GM19463 (cell line): ENCODE results near the gene CPEB2.

Experiments
- ATAC-seq: cut with Tn5 transposase; IDR thresholded peaks from one replicate; pipeline ENCODE4 v1.9.1; 2021; ENCODE audit warnings: mild to moderate bottlenecking, moderate library complexity; ENCODE audit not compliant: unreplicated experiment

Gene CPEB2

DNA sequence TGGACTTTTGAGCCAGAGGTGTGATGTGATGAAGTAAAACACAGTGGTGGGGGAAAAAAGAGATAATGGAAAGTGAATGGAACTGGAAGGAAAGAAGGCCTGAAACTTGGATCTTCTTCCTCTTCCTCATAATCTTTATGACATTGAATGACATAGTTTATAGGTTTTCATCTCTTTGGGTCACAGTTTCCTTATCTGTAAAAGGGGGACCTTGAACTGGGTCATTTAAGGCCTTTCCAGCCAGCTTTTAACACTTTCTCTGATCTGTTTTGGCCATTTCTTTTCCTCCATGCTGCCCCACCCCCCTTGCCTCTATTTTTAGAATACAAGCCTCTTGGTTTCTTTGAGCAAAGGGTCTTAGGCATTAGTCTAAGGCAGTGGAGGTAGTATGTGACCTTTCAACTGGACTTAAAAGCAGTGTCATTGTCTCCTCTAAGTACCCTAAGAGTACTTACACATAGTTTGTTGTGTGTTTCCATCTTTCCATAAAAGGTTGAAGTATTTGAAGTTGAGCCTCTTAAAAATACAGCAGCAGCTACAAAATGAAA is 7.8 kb downstream of the CPEB2 start:
- no peak for ATAC-seq

DNA sequence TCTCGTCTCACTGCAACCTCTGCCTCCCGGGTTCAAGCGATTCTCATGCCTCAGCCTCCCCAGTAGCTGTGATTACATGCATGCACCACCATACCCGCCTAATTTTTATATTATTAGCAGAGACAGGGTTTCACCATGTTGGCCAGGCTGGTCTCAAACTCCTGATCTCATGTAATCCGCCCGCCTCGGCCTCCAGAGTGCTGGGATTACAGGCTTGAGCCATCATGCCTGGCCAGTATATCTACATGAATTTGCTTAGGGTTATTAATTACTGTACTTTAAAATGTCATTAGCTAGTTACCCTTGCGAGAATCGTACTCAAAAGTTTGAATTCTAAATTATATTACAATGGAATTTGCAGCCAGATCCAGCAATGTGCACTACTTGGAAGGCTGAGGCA is 8.9 kb downstream of the CPEB2 start:
- ATAC-seq, result no peak

DNA sequence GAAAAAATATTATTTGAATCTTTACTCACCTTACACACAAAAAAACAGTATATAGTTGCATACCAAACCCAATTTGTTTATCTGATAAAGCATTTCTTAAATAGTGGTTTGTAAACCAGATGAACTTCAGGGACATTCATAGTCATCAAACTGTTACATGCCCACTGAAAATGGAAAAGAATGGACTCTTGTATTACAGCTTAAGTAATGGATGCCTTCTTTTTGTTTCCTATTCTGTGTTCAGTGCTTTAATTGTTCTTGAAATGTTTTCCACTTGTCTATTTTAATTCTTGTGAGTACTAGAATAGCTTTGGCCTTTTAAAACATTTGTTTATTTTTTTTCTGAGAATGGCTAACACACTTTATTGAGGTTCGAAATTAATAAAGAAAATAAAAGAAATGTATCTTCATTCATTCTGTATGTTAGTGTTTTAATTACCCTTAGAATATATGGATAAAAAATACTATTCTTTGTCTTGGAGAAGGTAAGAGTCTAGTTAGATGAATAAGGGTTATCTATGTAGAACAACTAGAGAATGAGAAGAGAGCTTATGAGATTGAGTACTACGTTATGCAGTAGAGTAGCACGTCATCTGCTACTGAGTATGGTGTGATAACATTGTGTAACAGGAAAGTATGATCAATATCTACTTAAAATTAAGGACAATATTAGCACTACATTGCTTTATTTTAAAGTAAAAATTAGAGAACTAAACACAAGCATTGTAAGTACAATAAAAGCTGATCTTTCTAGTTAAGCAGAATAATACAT is 9.9 kb downstream of the CPEB2 start:
- ATAC-seq, result no peak

DNA sequence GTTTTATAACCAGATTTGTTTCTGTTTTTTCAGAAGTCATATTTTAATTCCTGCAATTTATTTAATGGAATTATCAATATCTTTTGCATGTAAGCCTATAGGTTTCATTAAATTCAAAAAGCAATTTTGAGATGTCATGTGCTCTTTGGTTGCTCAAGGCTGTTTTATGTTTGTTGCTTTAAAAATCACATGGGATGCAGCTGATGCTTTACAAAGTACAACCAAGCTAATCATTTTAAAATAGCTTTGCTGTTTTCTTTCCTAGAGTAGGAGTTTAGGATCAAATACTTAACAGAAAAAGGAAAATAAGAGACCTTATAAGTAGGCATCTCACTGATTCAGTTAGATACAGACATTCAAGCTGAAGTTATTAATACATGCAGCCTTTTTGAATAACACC is 11.3 kb downstream of the CPEB2 start:
- ATAC-seq, result no peak

DNA sequence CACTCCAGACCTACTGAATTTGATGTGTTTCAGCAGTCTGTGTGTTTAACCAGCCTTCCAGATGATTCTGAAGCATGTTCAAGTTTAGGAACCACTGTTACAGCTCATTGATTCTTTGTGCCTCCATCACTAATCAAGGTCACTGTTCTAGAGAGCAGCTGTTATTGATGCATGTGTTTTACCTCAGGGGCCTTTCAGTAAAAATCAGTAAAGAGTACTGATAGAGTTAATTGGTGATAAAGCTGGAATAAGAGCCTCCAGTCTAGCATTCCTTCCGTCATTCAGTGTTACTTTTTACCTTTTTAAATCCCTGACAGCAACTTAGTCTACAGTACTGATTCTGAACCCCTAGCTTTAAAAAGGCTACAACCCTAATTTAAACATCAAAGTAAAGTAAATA is 12.9 kb downstream of the CPEB2 start:
- ATAC-seq, result no peak

DNA sequence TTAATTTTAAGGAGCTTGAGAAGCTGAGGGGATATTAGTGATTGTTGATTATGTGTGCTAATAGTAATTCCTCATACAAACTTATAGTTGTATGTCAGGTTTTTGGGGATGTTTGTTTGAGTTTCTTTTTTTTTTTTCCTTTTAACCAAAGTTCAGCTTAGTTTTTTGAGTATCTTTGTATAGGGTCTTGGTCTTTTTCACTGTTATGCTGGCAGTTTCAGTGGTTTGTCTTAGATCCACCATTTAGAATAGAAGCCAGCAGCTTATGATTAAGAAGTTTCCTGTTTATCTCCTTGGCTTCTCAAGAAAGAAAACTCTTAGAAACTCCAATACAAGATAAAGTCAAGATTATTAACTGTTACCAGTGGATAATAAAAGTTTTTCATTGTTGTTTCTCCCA is 16.1 kb downstream of the CPEB2 start:
- ATAC-seq, result no peak

DNA sequence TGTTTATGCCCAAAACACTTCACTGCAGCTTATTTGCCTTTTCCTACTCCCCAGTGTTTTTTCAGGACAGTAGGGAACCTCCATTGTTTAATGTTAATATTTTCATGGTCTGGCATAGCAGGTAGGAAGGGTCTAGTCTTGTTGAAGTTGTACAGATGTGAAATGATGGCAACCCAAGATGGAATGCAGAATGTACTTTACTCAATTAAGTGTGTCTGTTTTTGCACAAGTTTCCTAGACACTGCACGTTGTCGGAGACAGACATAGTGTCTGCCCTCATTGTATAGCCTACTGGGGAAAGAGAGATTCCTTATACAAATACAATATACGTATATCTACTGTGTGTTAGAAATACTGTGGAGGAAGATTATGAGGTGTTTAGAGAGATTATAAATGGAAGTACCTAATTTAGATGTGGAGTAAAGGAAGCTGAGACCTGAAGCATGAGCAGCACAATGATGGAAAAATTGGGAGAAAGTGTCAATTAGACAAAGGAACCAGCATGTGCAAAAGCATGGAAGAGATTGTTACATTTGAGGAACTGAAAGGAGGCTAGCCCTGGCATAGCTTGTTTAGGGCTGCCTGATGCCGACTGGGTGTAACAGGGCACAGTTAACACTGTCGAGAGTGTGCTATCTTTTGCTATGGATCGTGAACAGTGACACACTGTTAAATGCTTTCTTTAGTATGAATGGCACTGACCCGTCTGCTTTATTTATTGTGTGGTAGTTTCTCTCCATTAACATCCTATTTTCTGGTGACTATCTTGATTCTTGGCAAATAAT is 18.4 kb downstream of the CPEB2 start:
- ATAC-seq, result peak; percentile 76

DNA sequence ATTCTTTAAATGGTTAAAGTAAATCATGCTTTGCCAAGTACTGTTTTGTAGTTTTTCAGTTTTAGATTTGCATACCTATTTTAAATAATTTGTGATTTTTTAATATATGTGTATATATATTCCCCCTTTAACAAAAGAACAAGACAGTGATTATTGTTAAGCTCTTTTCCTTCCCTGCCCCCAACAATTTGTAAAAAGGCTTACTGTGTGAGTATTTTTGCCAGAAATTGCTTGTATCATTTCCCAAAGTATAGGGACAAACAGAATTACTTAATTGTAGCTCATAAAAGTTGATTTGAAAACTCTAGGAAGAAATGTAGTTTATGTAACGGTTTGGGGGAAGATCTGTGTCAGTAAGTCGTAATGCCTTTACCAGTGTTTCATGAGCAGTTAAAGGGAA is 19.0 kb downstream of the CPEB2 start:
- no peak for ATAC-seq

DNA sequence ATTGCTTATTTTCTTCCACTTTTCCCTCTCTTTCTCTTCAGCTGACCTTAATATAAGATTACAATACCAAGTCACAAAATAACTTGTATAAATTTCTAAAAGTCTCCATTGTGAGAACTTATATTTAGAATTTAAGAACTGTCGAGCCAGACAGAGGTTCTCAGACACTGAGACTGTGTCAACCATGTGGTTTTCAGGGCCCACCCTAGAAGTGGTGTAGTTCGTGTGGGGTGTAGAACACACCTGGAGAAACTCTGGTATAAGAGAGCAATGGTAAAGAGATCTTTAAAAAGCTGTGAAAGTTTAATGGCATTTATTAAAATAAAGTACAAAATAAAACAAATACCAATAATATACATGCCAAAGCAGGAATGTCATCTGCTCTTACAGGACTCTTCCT is 19.7 kb downstream of the CPEB2 start:
- no peak for ATAC-seq

DNA sequence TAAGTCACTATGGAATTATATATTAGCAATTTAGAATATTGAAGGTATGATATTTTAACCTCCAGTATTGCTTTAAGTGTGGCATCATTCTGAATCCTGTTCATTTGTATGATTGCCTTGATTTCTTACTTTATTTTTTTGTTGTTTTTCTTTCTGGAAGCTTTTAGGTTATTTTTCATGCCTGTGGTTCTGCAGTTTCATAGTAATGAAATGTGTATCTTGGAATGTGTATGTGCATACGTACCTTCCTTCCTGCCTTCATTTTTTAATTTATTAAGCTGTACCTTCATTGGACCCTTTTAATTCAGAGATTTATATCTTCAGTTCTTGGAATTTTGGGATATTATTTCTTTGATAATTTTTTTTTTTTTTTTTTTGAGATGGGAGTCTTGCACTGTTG is 22.1 kb downstream of the CPEB2 start:
- ATAC-seq, result no peak

DNA sequence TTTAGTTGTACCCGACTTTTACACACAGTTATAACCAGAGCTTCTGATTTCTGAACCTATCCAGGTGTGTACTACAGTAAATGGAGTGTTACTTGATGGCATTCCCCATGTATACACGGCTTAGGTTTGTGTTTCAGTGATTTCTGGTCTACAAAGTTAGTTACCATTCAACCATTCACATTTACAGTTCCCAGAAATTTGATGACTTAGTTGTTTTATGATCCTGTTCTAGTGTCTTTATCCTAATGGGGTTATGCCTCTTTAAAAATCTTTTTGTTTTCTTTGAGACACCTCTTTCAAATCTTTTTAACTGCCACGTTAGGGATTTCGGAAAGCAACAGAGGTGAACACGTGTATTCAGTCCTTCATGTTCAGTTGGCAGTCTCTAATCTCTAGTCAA is 23.4 kb downstream of the CPEB2 start:
- no peak for ATAC-seq

DNA sequence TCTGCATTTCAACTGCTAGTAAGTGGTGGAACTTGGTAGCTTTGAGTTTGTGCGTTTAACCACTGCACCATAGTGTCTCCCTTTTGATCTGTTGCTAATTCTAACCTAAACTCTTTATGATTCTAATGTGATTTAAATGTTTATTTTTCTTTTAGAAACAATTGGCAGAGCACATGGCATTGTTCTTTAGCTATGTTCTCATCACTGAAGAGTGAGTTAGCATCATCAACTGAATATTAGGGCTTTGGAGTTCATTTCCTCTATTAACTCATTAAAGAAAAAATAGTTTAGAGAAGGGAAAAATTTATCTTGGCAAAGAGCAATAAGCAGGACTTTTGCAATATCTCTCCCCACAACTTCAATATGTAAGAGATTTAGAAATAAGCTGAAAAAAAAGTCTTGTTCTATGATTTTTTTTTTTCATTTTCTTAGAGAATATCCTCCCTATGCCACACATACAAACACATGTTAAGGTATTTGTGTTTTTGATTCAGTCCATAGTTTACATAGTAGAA is 25.7 kb downstream of the CPEB2 start:
- no peak for ATAC-seq

DNA sequence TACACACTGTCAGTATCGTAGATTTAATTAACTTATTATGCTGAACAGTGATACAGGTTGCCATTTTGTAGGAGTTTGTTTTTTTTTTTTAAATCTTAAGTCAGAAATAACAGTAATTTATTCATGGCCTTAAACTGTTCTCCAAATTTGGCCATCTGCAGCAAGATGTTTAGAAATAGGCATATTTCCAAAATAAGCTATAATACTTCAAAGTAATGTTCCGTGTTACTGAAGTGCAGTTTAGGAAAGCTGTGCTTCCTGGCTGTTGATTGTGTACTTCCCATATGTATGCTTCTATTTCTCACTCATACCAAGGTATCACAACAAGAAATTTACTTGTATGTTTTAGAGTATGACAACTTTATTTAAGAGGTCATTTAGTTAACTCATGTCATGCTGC is 28.9 kb downstream of the CPEB2 start:
- ATAC-seq, result no peak

DNA sequence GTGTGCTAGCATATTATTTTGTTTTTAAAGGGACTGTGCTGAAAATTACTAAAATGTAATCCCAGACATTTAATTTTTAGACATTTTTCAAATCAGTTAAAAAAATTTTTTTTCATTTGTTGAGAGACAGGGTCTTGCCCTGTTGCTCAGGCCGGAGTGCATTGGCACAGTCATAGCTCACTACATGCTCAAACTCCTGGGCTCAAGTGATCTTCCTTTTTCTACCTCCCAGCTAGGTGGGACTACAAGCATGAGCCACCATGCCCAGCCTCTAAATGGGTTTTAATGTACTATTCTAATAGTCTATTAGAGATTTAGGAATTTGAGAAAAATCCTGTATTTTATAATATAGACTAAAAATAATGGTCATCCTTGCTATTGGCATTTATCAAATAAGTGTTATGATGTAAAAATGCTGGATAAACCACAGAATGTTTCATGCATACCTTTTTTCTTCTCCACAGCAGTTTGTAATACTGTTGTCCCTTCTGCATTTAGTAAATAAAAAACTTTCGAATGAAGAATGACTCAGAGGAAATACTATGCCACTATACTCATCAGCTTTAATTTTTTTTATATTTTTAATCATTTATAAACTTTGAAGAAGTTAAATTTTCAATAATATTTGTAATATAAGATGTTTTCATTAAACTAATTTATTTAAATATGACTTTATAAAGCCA is 29.9 kb downstream of the CPEB2 start:
- ATAC-seq, result no peak

DNA sequence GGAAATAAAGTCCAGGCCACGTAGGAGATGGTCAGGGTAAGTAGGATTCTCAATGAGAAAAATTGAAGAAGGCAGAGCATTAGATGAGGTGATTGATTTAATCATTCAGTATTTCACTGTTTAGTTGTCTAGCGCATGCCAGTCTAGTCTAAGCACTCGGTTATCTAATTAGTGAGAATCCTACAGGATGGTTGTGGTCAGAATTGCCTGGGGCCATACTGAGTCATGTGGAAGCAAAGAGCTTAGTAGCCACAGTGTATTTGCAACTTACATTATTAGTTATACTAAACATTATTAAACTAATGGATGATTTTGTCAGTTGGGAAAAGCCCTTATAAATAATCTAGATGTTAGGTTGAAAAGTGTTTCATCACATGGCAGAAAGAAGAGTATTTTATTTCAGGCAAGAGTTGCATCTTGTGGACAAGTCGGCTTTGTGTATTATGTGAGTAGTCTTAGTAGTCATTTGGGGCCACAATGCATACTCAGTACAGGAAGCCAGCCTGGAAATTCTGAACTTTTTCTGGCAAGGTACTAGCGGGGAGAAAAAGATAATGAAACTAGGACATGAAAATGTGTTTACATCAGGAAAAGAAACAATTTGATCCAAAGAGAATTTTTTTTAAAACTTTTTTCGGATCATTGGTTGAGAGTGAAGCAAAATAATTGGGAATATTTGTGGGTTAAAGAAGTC is 31.9 kb downstream of the CPEB2 start:
- no peak for ATAC-seq

DNA sequence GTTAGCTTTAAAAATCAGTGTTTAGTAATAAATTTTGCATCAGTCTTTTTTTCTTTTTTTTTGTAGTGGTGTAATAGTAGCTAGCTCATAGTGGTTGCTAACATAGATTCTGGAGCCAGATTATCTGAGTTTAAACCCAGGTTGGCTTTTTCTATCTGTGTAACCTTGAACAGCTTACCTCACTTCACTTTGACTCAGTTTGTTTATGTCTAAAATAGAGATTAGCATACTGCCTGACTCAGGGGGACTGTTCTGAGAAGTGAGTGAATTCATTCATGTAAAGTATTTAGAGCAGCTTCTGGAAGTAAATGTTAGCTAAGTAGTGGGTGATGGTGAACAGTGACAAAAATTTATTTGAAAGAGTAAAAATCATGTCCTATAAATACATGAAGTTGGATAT is 32.9 kb downstream of the CPEB2 start:
- ATAC-seq, result no peak

DNA sequence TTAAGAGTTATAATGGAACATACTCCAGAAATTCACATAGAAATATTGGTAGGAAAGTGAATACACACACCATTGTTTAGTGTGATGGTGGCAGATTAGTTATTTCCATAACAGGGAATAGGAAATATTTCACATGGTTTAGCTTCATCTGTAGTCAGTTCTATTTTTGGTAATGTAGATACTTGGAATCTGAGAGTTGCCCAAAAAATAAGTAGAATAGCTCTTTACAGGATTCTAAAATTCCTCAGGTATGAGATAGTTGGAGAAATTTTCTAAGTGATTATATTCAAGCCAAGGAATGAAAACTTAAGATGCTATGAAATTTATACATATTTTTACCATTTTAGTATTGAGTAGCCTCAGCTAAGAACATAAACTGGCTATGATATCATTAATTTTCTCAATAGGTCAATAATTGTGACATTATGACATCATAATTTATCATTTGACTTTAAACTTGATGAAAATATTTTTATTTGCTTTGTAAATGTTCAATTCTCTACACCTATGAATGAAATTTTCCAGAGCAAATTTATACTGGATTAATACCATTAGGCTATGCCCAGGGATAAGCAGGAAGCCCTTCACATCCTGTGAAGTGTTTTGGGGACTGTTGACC is 35.8 kb downstream of the CPEB2 start:
- no peak for ATAC-seq

DNA sequence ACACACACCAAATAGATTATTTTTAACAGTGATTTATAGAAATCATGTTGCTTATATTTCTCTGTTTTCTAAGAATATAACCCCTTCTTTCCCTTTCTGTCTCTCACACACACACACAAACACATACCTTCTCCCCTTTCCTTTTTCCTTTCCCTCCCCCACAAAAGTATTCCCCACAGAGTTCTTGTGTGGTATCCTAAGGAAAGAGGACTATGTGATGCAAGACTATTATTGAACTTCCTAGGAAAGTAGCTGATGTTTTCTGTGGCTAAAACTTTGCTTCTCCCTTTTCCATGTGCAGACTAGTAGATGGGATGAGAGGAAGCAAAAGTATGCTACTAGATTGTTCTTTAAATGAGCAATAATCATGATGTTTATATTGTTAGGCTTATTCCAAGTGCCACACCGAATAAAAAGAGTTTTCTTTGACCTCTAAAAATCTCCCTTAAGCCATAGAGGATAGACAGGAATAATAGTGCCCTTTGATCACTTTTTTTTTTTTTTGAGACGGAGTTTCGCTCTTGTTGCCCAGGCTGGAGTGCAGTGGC is 38.7 kb downstream of the CPEB2 start:
- ATAC-seq, result no peak

DNA sequence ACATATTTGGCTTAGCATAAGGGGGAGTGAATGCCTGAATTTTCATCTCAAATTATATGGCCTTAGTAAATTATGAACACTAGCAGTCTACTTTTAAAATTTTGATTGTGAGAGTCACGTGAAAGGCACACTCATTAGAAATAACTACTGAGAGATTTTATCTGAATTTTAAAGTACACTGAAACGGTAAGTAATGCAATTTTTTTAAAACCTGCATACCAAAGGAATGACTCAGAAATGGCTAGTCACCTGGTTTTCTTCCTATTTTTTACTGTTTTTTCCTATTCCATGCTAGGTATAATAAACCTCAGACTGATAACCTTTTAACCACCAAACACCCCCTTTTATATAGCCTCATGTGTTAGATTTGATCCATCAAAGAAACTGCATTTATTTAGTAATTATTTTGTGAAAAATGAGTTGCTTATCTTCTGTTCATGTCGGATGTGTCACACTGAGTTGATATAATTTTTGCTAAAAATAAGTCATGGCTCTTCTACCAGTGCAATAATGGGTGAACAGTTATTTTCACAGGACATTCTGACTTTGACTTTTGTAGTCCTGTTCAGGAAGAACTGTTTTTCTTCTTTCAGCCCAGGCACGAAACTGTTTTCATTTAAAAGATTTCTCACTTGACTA is 40.4 kb downstream of the CPEB2 start:
- no peak for ATAC-seq

DNA sequence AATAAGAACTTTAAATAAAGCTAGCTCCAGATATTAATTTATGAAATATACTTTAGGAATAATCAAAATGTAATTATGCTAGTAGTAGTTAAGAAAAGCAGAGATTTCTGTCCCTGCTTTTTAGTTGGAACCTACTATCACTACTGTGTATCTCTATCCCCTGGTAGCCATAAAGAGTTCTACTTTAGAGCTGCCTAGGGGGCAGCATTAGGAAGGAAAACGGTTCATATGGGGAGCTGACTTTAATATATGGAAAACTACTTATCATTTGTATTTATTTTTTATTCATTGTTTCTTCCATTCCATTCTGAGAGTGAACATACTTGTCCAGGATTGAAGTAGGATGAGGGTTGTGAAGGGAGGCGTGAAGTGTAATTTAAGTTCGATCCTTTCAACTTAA is 40.9 kb downstream of the CPEB2 start:
- ATAC-seq, result no peak
